COLO668 (cell line): Measurements from ENCODE around the gene EPM2A.
"Not testable (repeated sequence)": the region's sequence is repeated elsewhere in the genome, so short reads cannot be mapped to it uniquely, and the experiment has no call there.

Experiments used
- DNase-seq: peaks from one replicate; lab custom pipeline; 2025; ENCODE audit not compliant: unreplicated experiment; lab: John Stamatoyannopoulos, UW

The EPM2A gene

GRCh38 chr6:145735356-145736165, at the start of gene EPM2A:
EPM2A (minus strand) TSS chr6:145735520; CDS start chr6:145735498, 22 bp downstream.
- DNase-seq: peak; percentile 86

GRCh38 chr6:145784683-145785082, 49.4 kb upstream of the EPM2A start:
- DNase-seq: no peak

GRCh38 chr6:145783796-145784195, 48.5 kb upstream of the EPM2A start:
- no peak for DNase-seq

GRCh38 chr6:145772846-145773245, 37.5 kb upstream of the EPM2A start:
- DNase-seq: no peak

- DNase-seq: no peak
Measured at GRCh38 chr6:145765449-145765848, 30.1 kb upstream of the EPM2A start.

GRCh38 chr6:145763742-145764141, 28.4 kb upstream of the EPM2A start:
- no peak for DNase-seq

- no peak for DNase-seq
Measured at GRCh38 chr6:145761584-145761983, 26.3 kb upstream of the EPM2A start.

- no peak for DNase-seq
Measured at GRCh38 chr6:145758113-145758512, 22.8 kb upstream of the EPM2A start.

GRCh38 chr6:145756170-145756662, 20.9 kb upstream of the EPM2A start:
- DNase-seq: no peak

- DNase-seq: no peak
Measured at GRCh38 chr6:145755682-145756081, 20.4 kb upstream of the EPM2A start.

GRCh38 chr6:145752638-145753037, 17.3 kb upstream of the EPM2A start:
- no peak for DNase-seq

- DNase-seq: no peak
Measured at GRCh38 chr6:145749632-145750031, 14.3 kb upstream of the EPM2A start.

GRCh38 chr6:145745861-145746260, 10.5 kb upstream of the EPM2A start:
- DNase-seq: no peak

GRCh38 chr6:145744619-145745018, 9.3 kb upstream of the EPM2A start:
- no peak for DNase-seq

GRCh38 chr6:145743332-145743731, 8.0 kb upstream of the EPM2A start:
- DNase-seq: no peak

- DNase-seq: not testable (repeated sequence)
Measured at GRCh38 chr6:145742472-145742871, 7.2 kb upstream of the EPM2A start.

GRCh38 chr6:145739685-145740084, 4.4 kb upstream of the EPM2A start:
- DNase-seq: not testable (repeated sequence)

GRCh38 chr6:145738265-145738664, 2.9 kb upstream of the EPM2A start:
- DNase-seq: no peak

- no peak for DNase-seq
Measured at GRCh38 chr6:145736661-145737144, 1.4 kb upstream of the EPM2A start.

GRCh38 chr6:145734486-145735355, 599 bp downstream of the EPM2A start:
- DNase-seq: peak; percentile 88

GRCh38 chr6:145733810-145734209, 1.5 kb downstream of the EPM2A start:
- DNase-seq: no peak

GRCh38 chr6:145733207-145733606, 2.1 kb downstream of the EPM2A start:
- no peak for DNase-seq
